ENCODE results near the gene SPAG9. TPM values are rescaled to one million over a fixed set of nuclear protein-coding genes. Genes with fewer than 3 reads are reported as not detected.

The SPAG9 gene
- total and polyA plus RNA-seq, 12 donors, result 20.7 to 65.8 (median 51.6) TPM

DNA sequence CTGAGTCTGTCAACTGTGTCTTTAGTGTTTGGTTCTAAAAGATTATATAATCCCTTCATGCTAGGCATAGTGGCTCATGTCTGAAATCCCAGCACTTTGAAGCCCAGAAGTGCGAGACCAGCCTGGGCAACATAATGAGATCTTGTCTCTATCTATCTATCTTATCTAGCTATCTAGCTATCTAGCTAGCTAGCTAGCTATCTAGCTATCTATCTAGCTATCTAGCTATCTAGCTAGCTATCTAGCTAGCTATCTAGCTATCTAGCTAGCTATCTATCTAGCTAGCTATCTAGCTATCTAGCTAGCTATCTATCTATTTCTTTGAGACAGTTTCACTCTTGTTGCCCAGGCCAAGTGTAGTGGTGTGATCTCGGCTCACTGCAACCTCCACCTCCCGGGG, 43.8 kb downstream of the SPAG9 start:
- Histone ChIP-seq H3K4me1 (peaks cover 0 to 11% (median 0%) of the 10 kb centered on the region in 9 donors), H3K27me3 (no peaks in the 10 kb centered on the region), H3K4me3 (no peak overlapping the region), H3K27ac (no peak overlapping the region), H3K36me3 (peaks cover 0 to 46% (median 17%) of the 10 kb centered on the region in 9 donors), H3K9me3 (no peaks in the 10 kb centered on the region)
- no peak for ATAC-seq
- DNase-seq, result no peak
- 98% methylated on average over 3 of the region's 3 CpGs for WGBS, 2 donors
- intact Hi-C loops (cut with DNase I), result no loop called here
- TF ChIP-seq CTCF (IDR thresholded peaks at IDR 0.05), result no peak

DNA sequence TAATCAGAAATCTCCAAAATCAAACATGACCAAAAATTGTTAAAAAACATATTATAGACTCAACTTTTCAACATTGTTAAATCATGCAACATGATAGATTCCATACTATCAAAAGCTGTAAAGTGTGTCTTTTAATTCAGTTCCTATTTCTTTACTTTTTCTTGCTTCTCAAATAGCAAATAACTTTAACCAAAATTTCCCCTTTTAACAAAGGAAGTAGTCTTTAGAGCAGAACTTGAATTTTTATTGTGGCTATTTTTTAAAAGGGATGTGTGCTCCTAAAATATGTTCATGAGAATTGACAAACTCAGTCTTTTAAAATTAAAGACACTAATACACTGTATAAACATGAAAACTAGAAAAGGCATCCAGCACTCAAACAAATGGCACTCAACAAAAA, 49.1 kb downstream of the SPAG9 start:
- Histone ChIP-seq H3K36me3 (peaks cover 0 to 15% (median 0%) of the 10 kb centered on the region in 9 donors), H3K4me3 (no peak overlapping the region), H3K27me3 (no peaks in the 10 kb centered on the region), H3K9me3 (no peaks in the 10 kb centered on the region), H3K27ac (no peak overlapping the region), H3K4me1 (peaks cover 0 to 34% (median 9%) of the 10 kb centered on the region in 9 donors)
- intact Hi-C loops (cut with DNase I), result no loop called here
- TF ChIP-seq CTCF (IDR thresholded peaks at IDR 0.05), result no peak
- DNase-seq, result no peak
- ATAC-seq, result no peak

- Histone ChIP-seq H3K9me3 (no peaks in the 10 kb centered on the region), H3K27ac (no peak overlapping the region), H3K4me1 (peaks cover 0 to 26% (median 13%) of the 10 kb centered on the region in 9 donors), H3K27me3 (no peaks in the 10 kb centered on the region), H3K36me3 (no peaks in the 10 kb centered on the region), H3K4me3 (no peak overlapping the region)
- no peak for TF ChIP-seq CTCF (IDR thresholded peaks at IDR 0.05)
- DNase-seq (no peak), ATAC-seq (no peak)
- intact Hi-C loops (cut with DNase I), result no loop called here
- whole genome bisulfite sequencing, 2 donors, result 98 to 100% methylated on average over 1 of the region's 1 CpG
These were observed 55.2 kb downstream of the SPAG9 start for GRCh38 chr17:51065466-51065865.

GRCh38 chr17:51064061-51064735, 56.5 kb downstream of the SPAG9 start:
- H3K4me3 ChIP-seq, result no peak overlapping the region
- H3K27me3 ChIP-seq, result no peaks in the 10 kb centered on the region
- H3K27ac ChIP-seq, result no peak overlapping the region
- no peak for ATAC-seq
- intact Hi-C loops (cut with DNase I), result no loop called here
- no peak for DNase-seq
- 60 to 70% methylated on average over 1 of the region's 1 CpG for WGBS, 2 donors
- H3K4me1 ChIP-seq, result peaks cover 0 to 15% (median 5%) of the 10 kb centered on the region in 9 donors
- H3K36me3 ChIP-seq, result no peaks in the 10 kb centered on the region
- H3K9me3 ChIP-seq, result no peaks in the 10 kb centered on the region
- no peak for TF ChIP-seq CTCF (IDR thresholded peaks at IDR 0.05)
